ENCODE measurements around the gene MXI1.

GRCh38 chr10:110330675-110331074, 123.3 kb downstream of the MXI1 start:
- TF ChIP-seq CTCF (IDR thresholded peaks at IDR 0.05) = no peak
- no peak for TF ChIP-seq POLR2AphosphoS5 (IDR thresholded peaks at IDR 0.05)
- TF ChIP-seq EP300 (IDR thresholded peaks at IDR 0.05) = no peak

Measured in sigmoid colon (tissue), 4 donors.